Lower leg skin (tissue), 3 donors: Measurements from ENCODE around the gene CA10.

Source experiments
- POLR2A ChIP-seq, 2 donors: fragments of 450-650 bp; IDR thresholded peaks; one replicate each; pipeline ENCODE4 v1.6.1; 2016 to 2017; ENCODE audit warnings: antibody characterized with exemption in 2 of 2, mild to moderate bottlenecking in 1 of 2, moderate library complexity in 1 of 2
- TF ChIP-seq, protein P1 (sequence below), 3 donors: fragments of 450-650 bp; IDR thresholded peaks; one replicate each; pipeline ENCODE4 v1.5.1; 2016; ENCODE audit warnings: antibody characterized with exemption in 3 of 3, mild to moderate bottlenecking in 3 of 3, moderate library complexity in 2 of 3

DNA sequence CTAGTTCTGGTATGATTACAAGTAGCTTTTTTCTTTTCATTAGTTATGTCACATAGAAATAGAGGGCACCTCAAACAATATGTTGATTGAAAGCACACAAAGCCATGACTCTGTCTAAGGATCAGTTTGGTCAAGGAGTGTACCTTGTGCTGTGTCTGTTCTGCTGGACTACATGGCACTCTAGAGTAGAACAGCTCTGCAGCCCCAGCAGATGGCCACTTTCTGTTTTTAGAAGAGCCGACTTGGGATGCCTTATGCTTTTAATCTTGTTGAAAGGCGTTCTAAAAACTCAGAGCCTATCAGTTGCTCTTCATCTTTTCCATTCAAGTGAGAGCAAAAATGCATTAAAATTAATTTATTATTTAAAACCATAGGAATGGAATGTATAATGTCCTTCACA, 49.3 kb upstream of the CA10 start:
- TF ChIP-seq POLR2A (IDR thresholded peaks at IDR 0.05): no peak
- TF ChIP-seq, protein P1, sequence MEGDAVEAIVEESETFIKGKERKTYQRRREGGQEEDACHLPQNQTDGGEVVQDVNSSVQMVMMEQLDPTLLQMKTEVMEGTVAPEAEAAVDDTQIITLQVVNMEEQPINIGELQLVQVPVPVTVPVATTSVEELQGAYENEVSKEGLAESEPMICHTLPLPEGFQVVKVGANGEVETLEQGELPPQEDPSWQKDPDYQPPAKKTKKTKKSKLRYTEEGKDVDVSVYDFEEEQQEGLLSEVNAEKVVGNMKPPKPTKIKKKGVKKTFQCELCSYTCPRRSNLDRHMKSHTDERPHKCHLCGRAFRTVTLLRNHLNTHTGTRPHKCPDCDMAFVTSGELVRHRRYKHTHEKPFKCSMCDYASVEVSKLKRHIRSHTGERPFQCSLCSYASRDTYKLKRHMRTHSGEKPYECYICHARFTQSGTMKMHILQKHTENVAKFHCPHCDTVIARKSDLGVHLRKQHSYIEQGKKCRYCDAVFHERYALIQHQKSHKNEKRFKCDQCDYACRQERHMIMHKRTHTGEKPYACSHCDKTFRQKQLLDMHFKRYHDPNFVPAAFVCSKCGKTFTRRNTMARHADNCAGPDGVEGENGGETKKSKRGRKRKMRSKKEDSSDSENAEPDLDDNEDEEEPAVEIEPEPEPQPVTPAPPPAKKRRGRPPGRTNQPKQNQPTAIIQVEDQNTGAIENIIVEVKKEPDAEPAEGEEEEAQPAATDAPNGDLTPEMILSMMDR (IDR thresholded peaks at IDR 0.05): no peak
